Measurements from ENCODE around the gene POLR2L. TPM values are rescaled to one million over a fixed set of nuclear protein-coding genes. Genes with fewer than 3 reads are reported as not detected.

Gene POLR2L
- total RNA-seq, 1 donor from 2014 or later = 142 TPM

DNA sequence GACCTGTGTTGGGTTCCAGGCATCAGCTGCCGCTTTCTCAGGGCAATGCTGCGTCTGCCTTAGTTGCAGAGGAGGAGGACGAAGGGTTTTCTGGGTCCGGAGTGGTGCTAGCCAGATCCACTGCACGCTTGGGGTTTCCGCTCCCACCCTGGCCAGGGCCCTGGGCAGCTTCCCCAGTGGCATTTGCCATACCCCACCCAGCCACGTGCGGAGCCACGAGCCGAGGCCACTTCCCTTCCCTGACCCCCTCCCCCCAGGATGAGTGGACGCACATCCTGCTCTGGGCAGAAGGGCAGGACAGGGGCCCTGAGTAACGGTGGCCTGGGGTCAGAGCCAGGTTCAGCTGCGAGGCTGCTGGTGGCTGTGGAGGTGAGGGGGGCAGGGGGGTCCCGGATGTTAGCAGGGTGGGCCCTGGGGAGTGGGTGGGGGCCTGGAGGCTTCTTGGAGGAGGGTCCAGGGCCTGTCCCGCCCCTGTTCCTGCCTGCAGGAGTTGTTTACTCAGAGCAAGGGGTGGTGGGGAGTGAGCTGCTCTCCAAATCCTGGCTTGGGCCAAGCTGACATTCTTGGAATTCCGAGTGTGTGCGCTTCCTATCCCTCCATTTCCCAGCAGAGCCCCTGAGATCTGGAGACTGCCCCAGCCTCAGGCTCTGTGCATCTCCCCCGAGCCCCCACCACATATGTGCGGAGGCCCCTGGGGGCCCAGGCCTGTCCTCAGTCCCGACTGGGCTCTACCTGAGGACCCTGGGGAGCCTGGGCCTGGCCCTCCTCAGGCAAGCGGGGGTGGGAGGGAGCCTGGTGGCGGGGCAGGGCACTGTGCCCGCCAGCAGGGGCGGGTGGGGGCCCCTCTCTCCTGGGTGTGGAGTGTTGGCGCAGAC, 1.7 kb upstream of the POLR2L start:
- Mint-ChIP-seq H3K4me3 (ENCODE audit: unreplicated experiment) (peak overlapping the region; percentile 85), H3K27ac (ENCODE audit: unreplicated experiment) (peak overlapping the region; percentile 94), H3K27me3 (ENCODE audit: low read depth) (no peaks in the 10 kb centered on the region), H3K36me3 (ENCODE audit: low read depth) (peaks cover 4% of the 10 kb centered on the region), H3K9me3 (ENCODE audit: low read depth) (no peaks in the 10 kb centered on the region), H3K4me1 (ENCODE audit: low read depth) (peaks cover 56% of the 10 kb centered on the region)
- TF ChIP-seq, protein P1, sequence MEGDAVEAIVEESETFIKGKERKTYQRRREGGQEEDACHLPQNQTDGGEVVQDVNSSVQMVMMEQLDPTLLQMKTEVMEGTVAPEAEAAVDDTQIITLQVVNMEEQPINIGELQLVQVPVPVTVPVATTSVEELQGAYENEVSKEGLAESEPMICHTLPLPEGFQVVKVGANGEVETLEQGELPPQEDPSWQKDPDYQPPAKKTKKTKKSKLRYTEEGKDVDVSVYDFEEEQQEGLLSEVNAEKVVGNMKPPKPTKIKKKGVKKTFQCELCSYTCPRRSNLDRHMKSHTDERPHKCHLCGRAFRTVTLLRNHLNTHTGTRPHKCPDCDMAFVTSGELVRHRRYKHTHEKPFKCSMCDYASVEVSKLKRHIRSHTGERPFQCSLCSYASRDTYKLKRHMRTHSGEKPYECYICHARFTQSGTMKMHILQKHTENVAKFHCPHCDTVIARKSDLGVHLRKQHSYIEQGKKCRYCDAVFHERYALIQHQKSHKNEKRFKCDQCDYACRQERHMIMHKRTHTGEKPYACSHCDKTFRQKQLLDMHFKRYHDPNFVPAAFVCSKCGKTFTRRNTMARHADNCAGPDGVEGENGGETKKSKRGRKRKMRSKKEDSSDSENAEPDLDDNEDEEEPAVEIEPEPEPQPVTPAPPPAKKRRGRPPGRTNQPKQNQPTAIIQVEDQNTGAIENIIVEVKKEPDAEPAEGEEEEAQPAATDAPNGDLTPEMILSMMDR (IDR thresholded peaks at IDR 0.05) = no peak
- DNase-seq (ENCODE audit: low spot score) = no peak

DNA sequence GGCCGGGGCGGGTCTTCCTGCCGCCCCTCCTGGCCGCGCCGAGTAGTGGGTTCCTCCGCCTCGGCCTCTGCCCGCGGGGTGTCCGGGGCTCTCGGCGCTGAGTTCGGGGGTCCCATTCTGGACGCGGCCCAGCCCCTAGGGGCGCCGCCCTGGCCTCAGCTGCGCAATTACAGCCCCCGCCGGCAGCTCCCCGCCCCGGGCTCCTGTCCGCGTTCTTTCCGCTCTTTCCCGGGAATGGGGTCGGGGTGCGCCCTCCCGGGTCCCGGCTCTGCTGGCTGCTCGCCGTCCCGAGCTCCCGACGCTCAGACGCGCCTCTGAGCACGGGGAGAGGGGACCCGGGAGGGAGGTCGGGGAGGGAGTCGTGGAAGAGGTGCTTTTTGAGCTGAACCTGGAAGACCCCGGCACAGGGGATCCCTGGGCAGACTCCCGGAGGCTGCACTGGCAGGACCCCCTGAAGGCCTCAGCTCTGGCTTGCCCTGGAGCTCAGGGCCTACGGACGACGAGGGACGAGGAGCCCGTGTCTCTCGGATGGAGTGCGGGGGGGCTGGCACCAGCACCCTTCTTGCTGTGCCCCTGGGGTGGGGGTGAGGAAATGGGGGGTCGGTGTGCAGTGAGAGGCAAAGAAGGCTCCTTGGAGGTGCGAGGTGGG, 881 bp upstream of the POLR2L start:
- peak overlapping the region; percentile 85 for H3K4me3 Mint-ChIP-seq (ENCODE audit: unreplicated experiment)
- peaks cover 4% of the 10 kb centered on the region for H3K36me3 Mint-ChIP-seq (ENCODE audit: low read depth)
- peak overlapping the region; percentile 94 for H3K27ac Mint-ChIP-seq (ENCODE audit: unreplicated experiment)
- TF ChIP-seq, protein P1 (IDR thresholded peaks at IDR 0.05) = peak; percentile 53
- H3K9me3 Mint-ChIP-seq (ENCODE audit: low read depth) = no peaks in the 10 kb centered on the region
- no peaks in the 10 kb centered on the region for H3K27me3 Mint-ChIP-seq (ENCODE audit: low read depth)
- peaks cover 61% of the 10 kb centered on the region for H3K4me1 Mint-ChIP-seq (ENCODE audit: low read depth)
- no peak for DNase-seq (ENCODE audit: low spot score)

DNA sequence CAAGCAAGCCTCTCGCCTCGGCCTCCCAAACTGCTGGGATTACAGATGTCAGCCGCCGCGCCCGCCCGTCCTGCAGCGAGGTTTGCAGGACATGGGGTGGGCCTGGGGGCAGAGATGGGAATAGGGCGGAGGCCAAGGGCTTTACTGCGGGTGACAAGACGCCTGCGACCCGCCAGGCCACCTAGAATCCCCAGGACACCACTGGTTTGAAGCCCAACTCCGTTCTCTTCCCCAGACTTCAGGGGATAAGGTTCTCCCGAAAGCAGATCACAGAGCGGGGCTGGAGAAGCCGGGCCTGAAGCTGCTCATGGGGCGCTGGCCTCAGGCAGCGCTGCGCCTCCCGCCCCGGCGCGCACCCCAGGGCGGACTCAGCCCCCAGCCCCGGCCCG, 354 bp downstream of the POLR2L start:
- no peaks in the 10 kb centered on the region for H3K27me3 Mint-ChIP-seq (ENCODE audit: low read depth)
- DNase-seq (ENCODE audit: low spot score) = no peak
- peaks cover 6% of the 10 kb centered on the region for H3K36me3 Mint-ChIP-seq (ENCODE audit: low read depth)
- H3K4me3 Mint-ChIP-seq (ENCODE audit: unreplicated experiment) = peak overlapping the region; percentile 83
- H3K27ac Mint-ChIP-seq (ENCODE audit: unreplicated experiment) = peak overlapping the region; percentile 91
- TF ChIP-seq, protein P1 (IDR thresholded peaks at IDR 0.05) = no peak
- H3K9me3 Mint-ChIP-seq (ENCODE audit: low read depth) = no peaks in the 10 kb centered on the region
- peaks cover 59% of the 10 kb centered on the region for H3K4me1 Mint-ChIP-seq (ENCODE audit: low read depth)

DNA sequence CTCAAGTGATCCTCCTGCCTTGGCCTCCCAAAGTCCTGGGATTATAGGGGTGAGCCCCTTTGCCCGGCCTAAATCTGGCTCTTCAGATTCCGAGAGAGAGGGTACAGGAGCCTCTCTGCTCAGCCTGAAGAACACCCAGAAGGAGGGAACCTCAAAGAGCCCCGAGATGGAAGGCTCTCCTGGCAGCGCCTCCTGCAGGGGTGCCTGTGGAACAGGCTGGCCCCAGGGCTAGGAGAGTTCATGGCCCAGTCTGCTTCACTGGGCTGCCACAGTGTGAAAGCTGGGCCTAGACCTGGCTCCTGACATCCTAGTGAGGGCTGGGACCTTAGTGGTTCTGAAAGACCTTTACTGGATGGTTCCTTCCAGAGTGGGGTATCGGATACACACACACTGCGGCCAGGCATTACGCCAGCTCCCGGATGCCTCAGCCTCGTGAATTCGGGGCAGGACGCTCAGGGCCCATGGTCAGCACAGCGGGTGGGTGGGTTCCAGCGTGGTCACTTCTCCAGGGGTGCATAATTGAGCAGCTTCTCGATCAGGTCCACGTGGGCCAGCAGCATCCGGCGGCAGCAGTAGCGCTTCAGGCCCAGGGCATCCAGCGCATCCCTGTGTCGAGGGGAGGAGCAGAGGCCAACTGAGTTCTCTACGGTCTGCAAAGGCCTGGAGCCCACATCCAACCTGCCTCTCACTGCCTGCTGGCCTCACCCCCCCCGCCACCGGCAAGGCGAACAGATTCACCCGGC, 2.3 kb downstream of the POLR2L start:
- no peaks in the 10 kb centered on the region for H3K27me3 Mint-ChIP-seq (ENCODE audit: low read depth)
- TF ChIP-seq, protein P1 (IDR thresholded peaks at IDR 0.05) = peak; percentile 67
- no peak for DNase-seq (ENCODE audit: low spot score)
- peak overlapping the region; percentile 83 for H3K4me3 Mint-ChIP-seq (ENCODE audit: unreplicated experiment)
- H3K4me1 Mint-ChIP-seq (ENCODE audit: low read depth) = peaks cover 43% of the 10 kb centered on the region
- H3K9me3 Mint-ChIP-seq (ENCODE audit: low read depth) = no peaks in the 10 kb centered on the region
- peaks cover 6% of the 10 kb centered on the region for H3K36me3 Mint-ChIP-seq (ENCODE audit: low read depth)
- H3K27ac Mint-ChIP-seq (ENCODE audit: unreplicated experiment) = peak overlapping the region; percentile 91

DNA sequence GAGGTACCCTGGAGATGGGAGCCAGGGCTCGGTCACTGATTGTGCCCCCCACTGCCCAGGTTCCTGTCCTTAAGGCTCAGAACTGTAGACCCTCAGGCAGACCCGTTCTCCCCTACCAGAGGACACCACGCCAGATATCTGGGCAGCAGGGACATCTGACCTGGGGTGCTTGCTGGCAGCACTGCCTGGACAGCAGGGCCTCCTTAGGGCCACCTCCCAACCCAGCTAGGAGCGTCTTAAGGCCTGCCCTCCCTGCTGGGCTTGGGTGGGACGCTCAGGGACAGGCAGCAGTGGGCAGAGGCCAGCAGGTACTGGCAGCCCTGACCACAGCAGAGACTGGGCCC, 3.1 kb downstream of the POLR2L start:
- H3K27me3 Mint-ChIP-seq (ENCODE audit: low read depth) = no peaks in the 10 kb centered on the region
- peak overlapping the region; percentile 5 for H3K27ac Mint-ChIP-seq (ENCODE audit: unreplicated experiment)
- H3K4me1 Mint-ChIP-seq (ENCODE audit: low read depth) = peaks cover 44% of the 10 kb centered on the region
- DNase-seq (ENCODE audit: low spot score) = no peak
- no peak overlapping the region for H3K4me3 Mint-ChIP-seq (ENCODE audit: unreplicated experiment)
- TF ChIP-seq, protein P1 (IDR thresholded peaks at IDR 0.05) = no peak
- no peaks in the 10 kb centered on the region for H3K9me3 Mint-ChIP-seq (ENCODE audit: low read depth)
- peaks cover 6% of the 10 kb centered on the region for H3K36me3 Mint-ChIP-seq (ENCODE audit: low read depth)

All from chondrocyte (in vitro differentiated cells).